Hepatocyte (in vitro differentiated cells): ENCODE results near the gene INPP4B. TPM values are rescaled to one million over a fixed set of nuclear protein-coding genes. Genes with fewer than 3 reads are reported as not detected.

ENCODE experiments used
- DNase-seq: peaks from one replicate; pipeline ENCODE4 v3.0.0-alpha.2; 2016; ENCODE audit warnings: low spot score
- H2AFZ ChIP-seq: fragments of 200-600 bp; sonication (generic); 2 replicates; pipeline ENCODE4 v1.6.0; 2016; ENCODE audit warnings: antibody characterized with exemption, mild to moderate bottlenecking
- H3K27ac ChIP-seq: fragments of 200-600 bp; sonication (generic); 2 replicates; pipeline ENCODE4 v1.5.1; 2016; ENCODE audit warnings: mild to moderate bottlenecking
- H3K27me3 ChIP-seq: fragments of 200-600 bp; sonication (generic); 2 replicates; pipeline ENCODE4 v1.6.1; 2016
- H3K36me3 ChIP-seq: fragments of 200-600 bp; sonication (generic); replicated peaks from 2 replicates; pipeline ENCODE4 v1.5.1; 2016; ENCODE audit warnings: low read depth; ENCODE audit not compliant: insufficient read depth
- H3K4me1 ChIP-seq: fragments of 200-600 bp; sonication (generic); 2 replicates; pipeline ENCODE4 v1.5.1; 2016; ENCODE audit warnings: mild to moderate bottlenecking, moderate library complexity; ENCODE audit not compliant: insufficient read depth
- H3K4me2 ChIP-seq: fragments of 200-600 bp; sonication (generic); 2 replicates; pipeline ENCODE4 v1.6.0; 2016
- H3K4me3 ChIP-seq: fragments of 200-600 bp; sonication (generic); 2 replicates; pipeline ENCODE4 v1.5.1; 2016; ENCODE audit warnings: mild to moderate bottlenecking
- H3K79me2 ChIP-seq: fragments of 200-600 bp; sonication (generic); 2 replicates; pipeline ENCODE4 v1.6.0; 2017; ENCODE audit warnings: mild to moderate bottlenecking
- H3K9me2 ChIP-seq: fragments of 200-600 bp; sonication (generic); replicated peaks from 2 replicates; pipeline ENCODE4 v1.6.0; 2017; ENCODE audit warnings: mild to moderate bottlenecking; ENCODE audit not compliant: insufficient read depth
- H3K9me3 ChIP-seq: fragments of 200-600 bp; sonication (generic); 2 replicates; pipeline ENCODE4 v1.5.1; 2016; ENCODE audit warnings: low read depth, mild to moderate bottlenecking
- H4K20me1 ChIP-seq: fragments of 200-600 bp; sonication (generic); 2 replicates; pipeline ENCODE4 v1.6.0; 2016; ENCODE audit warnings: mild to moderate bottlenecking; ENCODE audit not compliant: insufficient read depth, poor library complexity, severe bottlenecking
- EZH2 ChIP-seq: fragments of 200-600 bp; sonication (generic); IDR thresholded peaks from 2 replicates; pipeline ENCODE4 v1.6.1; 2016; ENCODE audit warnings: antibody characterized with exemption, mild to moderate bottlenecking, borderline replicate concordance
- EZH2phosphoT487 ChIP-seq: fragments of 200-600 bp; sonication (generic); IDR thresholded peaks from one replicate; pipeline ENCODE4 v1.6.1; 2018; ENCODE audit warnings: antibody characterized with exemption, mild to moderate bottlenecking, low read depth, moderate library complexity; ENCODE audit not compliant: unreplicated experiment, severe bottlenecking
- WGBS: methylation state at CpG from one replicate; pipeline ENCODE4 v1.1.6; 2016; ENCODE audit warnings: low lambda C conversion rate; ENCODE audit errors: missing lambda C conversion rate; 5-methylcytosine and 5-hydroxymethylcytosine counted together
- polyA plus RNA-seq: library from polyadenylated mRNA; unstranded; fragments of >200 nt; fragmentation: Nextera tagmentation; extraction: Ambion mirVana; gene quantifications from 2 replicates; pipeline ENCODE4 v1.2.1, GENCODE V29; 2016
- total RNA-seq: library from RNA; depleted of rRNA; stranded (reverse); fragments of >200 nt; gene quantifications from 2 replicates; pipeline ENCODE4 v1.2.3, GENCODE V29; 2014
- TF ChIP-seq, protein P1 (sequence below): fragments of 200-600 bp; sonication (generic); IDR thresholded peaks from 2 replicates; pipeline ENCODE4 v1.5.1; 2016; ENCODE audit warnings: antibody characterized with exemption, mild to moderate bottlenecking; ENCODE audit not compliant: poor library complexity

The INPP4B gene
- total and polyA plus RNA-seq, 2 experiments from 2014 or later = 4.2 to 7.1 TPM

DNA sequence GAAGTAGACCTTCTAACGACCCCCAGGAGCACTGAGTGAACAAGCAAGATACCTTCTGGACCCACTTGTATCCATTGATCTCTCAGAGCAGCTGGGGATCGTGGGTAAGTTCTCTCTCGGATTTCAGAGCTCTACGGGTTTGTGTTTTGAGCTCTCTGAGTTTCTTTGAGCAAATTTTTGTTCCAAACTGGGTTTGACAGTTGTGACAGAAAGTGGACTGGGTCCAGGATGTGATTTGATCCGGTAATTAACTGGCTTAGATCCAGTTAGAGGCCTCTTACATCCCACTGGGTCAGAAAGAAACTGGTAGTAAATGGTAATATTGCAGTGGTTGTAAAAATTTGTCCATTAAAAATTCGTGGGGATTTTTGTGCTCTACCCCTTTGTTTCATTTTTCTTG lies 459.2 kb downstream of the INPP4B start:
- Histone ChIP-seq H3K27ac (no peak overlapping the region), H3K9me2 (no peaks in the 10 kb centered on the region), H3K36me3 (no peaks in the 10 kb centered on the region), H4K20me1 (no peaks in the 10 kb centered on the region), H2AFZ (no peak overlapping the region), H3K79me2 (no peaks in the 10 kb centered on the region), H3K4me2 (no peak overlapping the region), H3K4me1 (no peaks in the 10 kb centered on the region), H3K4me3 (no peak overlapping the region), H3K9me3 (no peaks in the 10 kb centered on the region), H3K27me3 (no peaks in the 10 kb centered on the region)
- no peak for DNase-seq
- no peak for TF ChIP-seq EZH2
- no peak for TF ChIP-seq EZH2phosphoT487
- TF ChIP-seq, protein P1, sequence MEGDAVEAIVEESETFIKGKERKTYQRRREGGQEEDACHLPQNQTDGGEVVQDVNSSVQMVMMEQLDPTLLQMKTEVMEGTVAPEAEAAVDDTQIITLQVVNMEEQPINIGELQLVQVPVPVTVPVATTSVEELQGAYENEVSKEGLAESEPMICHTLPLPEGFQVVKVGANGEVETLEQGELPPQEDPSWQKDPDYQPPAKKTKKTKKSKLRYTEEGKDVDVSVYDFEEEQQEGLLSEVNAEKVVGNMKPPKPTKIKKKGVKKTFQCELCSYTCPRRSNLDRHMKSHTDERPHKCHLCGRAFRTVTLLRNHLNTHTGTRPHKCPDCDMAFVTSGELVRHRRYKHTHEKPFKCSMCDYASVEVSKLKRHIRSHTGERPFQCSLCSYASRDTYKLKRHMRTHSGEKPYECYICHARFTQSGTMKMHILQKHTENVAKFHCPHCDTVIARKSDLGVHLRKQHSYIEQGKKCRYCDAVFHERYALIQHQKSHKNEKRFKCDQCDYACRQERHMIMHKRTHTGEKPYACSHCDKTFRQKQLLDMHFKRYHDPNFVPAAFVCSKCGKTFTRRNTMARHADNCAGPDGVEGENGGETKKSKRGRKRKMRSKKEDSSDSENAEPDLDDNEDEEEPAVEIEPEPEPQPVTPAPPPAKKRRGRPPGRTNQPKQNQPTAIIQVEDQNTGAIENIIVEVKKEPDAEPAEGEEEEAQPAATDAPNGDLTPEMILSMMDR = no peak
- 85% methylated on average over 6 of the region's 6 CpGs for WGBS

DNA sequence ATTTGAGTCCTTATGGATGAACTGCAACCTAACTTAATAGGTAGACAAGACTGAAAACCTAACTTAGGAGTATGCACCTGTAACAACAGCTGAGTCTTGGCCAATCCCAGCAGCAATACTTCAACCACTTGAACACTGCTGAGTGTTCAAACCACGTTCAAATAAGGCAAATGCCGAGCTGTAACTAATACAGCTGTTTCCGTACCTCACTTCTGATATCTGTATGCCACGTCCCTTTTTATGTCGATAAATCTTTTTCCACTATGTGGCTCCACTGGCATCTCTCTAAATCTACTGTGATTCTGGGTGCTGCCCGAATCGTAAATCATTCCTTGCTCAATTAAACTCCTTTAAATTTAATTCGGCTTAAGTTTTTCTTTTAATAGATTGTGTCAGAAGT lies 459.7 kb downstream of the INPP4B start:
- H3K27me3 ChIP-seq = no peaks in the 10 kb centered on the region
- no peak overlapping the region for H3K4me2 ChIP-seq
- H3K36me3 ChIP-seq = no peaks in the 10 kb centered on the region
- H3K9me2 ChIP-seq = no peaks in the 10 kb centered on the region
- H4K20me1 ChIP-seq = no peaks in the 10 kb centered on the region
- no peak overlapping the region for H3K27ac ChIP-seq
- WGBS = 95% methylated on average over 8 of the region's 8 CpGs
- no peaks in the 10 kb centered on the region for H3K79me2 ChIP-seq
- no peak overlapping the region for H2AFZ ChIP-seq
- no peaks in the 10 kb centered on the region for H3K9me3 ChIP-seq
- H3K4me1 ChIP-seq = no peaks in the 10 kb centered on the region
- H3K4me3 ChIP-seq = no peak overlapping the region
- DNase-seq = no peak
- no peak for TF ChIP-seq EZH2phosphoT487

DNA sequence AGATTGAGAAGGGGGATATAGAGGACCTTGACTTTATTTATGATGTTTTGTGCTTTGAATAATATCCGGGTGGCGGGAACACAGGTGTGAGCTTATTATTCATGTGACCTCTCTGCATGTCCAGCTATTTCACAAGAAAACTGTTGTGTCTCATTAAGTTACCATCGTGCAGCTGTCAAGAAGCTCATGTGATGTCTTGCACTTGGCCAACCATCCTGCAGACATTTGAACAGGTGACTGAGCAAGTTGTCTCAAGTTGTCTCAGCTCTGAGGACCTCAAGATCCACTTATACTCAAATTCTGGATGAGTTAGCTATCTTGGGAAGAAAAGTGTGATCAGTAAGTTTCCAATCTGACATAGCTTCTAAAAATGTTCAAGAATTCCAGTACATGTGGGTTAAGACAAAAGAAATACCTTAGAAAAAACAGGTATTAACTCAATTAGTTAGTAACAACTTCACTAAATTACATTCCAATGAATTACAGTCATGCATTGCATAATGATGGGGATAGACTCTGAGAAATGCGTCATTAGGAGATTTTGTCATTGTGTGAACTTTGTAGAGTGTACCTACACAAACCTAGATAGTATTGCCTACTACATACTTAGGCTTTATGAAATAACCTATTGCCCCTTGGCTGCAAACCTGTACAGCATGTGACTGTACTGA lies 462.2 kb downstream of the INPP4B start:
- Histone ChIP-seq H3K36me3 (no peaks in the 10 kb centered on the region), H3K27me3 (no peaks in the 10 kb centered on the region), H3K27ac (no peak overlapping the region), H3K9me2 (no peaks in the 10 kb centered on the region), H3K4me3 (no peak overlapping the region), H3K79me2 (no peaks in the 10 kb centered on the region), H3K4me1 (peaks cover 2% of the 10 kb centered on the region), H4K20me1 (no peaks in the 10 kb centered on the region), H3K9me3 (no peaks in the 10 kb centered on the region), H2AFZ (no peak overlapping the region), H3K4me2 (no peak overlapping the region)
- no peak for TF ChIP-seq EZH2phosphoT487
- WGBS = 90% methylated on average over 4 of the region's 4 CpGs
- DNase-seq = no peak

DNA sequence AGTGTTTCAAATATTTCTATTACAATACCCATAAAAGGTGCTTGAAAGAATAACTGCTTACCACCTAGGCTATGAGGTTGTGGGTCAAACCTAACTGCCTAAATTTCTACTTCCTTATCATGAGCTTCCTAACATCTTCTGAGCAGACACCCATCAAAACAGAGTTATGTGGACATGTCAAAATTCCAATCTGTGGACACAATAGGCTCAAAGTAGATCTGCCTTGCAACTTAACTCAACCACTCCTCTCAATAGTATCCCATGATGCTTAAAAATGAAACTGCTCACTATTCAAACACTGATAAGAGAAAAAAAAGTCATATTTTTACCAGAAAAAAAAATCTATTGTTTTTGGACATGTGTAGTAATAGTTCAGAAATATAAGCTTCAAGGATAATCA lies 462.7 kb downstream of the INPP4B start:
- H3K9me2 ChIP-seq = no peaks in the 10 kb centered on the region
- DNase-seq = no peak
- H3K4me2 ChIP-seq = no peak overlapping the region
- no peak overlapping the region for H2AFZ ChIP-seq
- H3K79me2 ChIP-seq = no peaks in the 10 kb centered on the region
- H3K4me1 ChIP-seq = peaks cover 5% of the 10 kb centered on the region
- H3K27me3 ChIP-seq = no peaks in the 10 kb centered on the region
- H4K20me1 ChIP-seq = no peaks in the 10 kb centered on the region
- TF ChIP-seq EZH2phosphoT487 = no peak
- TF ChIP-seq, protein P1 = no peak
- no peak for TF ChIP-seq EZH2
- no peak overlapping the region for H3K4me3 ChIP-seq
- no peaks in the 10 kb centered on the region for H3K36me3 ChIP-seq
- no peaks in the 10 kb centered on the region for H3K9me3 ChIP-seq
- no peak overlapping the region for H3K27ac ChIP-seq
